WTC11 (cell line): ENCODE results near the gene SPRED1.

Experiments
- ATF1 ChIP-seq: sonication (generic); formaldehyde crosslinking; IDR thresholded peaks from 2 replicates; pipeline ENCODE4 v1.8.1; 2023; ENCODE audit warnings: mild to moderate bottlenecking, moderate library complexity, missing genetic modification reagents
- ATF3 ChIP-seq: sonication (generic); formaldehyde crosslinking; conservative IDR thresholded peaks from 2 replicates; pipeline ENCODE4 v1.8.1; 2022; ENCODE audit warnings: mild to moderate bottlenecking, missing genetic modification reagents
- CREB1 ChIP-seq: sonication (generic); formaldehyde crosslinking; IDR thresholded peaks from 2 replicates; pipeline ENCODE4 v1.8.0; 2023; ENCODE audit warnings: mild to moderate bottlenecking, missing genetic modification reagents
- E2F4 ChIP-seq: sonication (generic); formaldehyde crosslinking; IDR thresholded peaks from 2 replicates; pipeline ENCODE4 v1.8.1; 2022; ENCODE audit warnings: low read depth, mild to moderate bottlenecking, moderate library complexity, missing genetic modification reagents, borderline replicate concordance
- FOXK1 ChIP-seq: sonication (generic); formaldehyde crosslinking; IDR thresholded peaks from 2 replicates; pipeline ENCODE4 v1.8.0; 2022; ENCODE audit warnings: mild to moderate bottlenecking, moderate library complexity, missing genetic modification reagents
- NR1H2 ChIP-seq: sonication (generic); formaldehyde crosslinking; IDR thresholded peaks from 2 replicates; pipeline ENCODE4 v1.9.0; 2021; ENCODE audit warnings: mild to moderate bottlenecking, moderate library complexity, missing genetic modification reagents
- TEAD1 ChIP-seq: sonication (generic); formaldehyde crosslinking; IDR thresholded peaks from 2 replicates; pipeline ENCODE4 v1.8.0; 2022; ENCODE audit warnings: mild to moderate bottlenecking, missing genetic modification reagents
- TEAD4 ChIP-seq: sonication (generic); formaldehyde crosslinking; IDR thresholded peaks from 2 replicates; pipeline ENCODE4 v1.8.0; 2022; ENCODE audit warnings: mild to moderate bottlenecking, missing genetic modification reagents
- ZNF121 ChIP-seq: sonication (generic); formaldehyde crosslinking; IDR thresholded peaks from 2 replicates; pipeline ENCODE4 v1.8.0; 2023; ENCODE audit warnings: missing genetic modification reagents
- TF ChIP-seq, protein P1 (sequence below): fragments of 200-600 bp; IDR thresholded peaks from 2 replicates; pipeline ENCODE4 v1.8.0; 2022; ENCODE audit warnings: antibody characterized with exemption
- TF ChIP-seq, protein P2 (sequence below): sonication (generic); formaldehyde crosslinking; IDR thresholded peaks from 2 replicates; pipeline ENCODE4 v1.8.0; 2022; ENCODE audit warnings: mild to moderate bottlenecking, missing genetic modification reagents

DNA sequence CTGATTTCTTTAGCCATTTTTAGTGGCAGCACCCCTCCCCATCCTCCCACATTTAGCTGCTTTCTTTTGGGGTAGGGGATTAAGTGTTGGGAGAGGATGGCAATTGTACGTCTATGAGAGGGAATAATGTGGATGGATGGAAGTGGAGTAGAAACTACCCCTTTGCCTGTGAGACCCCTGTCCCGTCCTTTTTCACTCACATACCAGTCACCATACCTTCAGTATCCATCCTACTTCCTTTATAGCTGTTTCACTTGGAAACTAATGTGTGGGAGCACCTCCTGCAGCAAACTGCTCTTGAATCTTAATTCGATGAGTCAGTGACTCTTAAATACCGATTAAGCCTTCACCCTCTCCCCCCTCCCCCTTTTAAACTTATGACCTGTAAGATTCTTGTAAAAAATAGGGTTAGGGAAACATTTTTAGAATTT, 730 bp downstream of the SPRED1 start:
- TF ChIP-seq, protein P1, sequence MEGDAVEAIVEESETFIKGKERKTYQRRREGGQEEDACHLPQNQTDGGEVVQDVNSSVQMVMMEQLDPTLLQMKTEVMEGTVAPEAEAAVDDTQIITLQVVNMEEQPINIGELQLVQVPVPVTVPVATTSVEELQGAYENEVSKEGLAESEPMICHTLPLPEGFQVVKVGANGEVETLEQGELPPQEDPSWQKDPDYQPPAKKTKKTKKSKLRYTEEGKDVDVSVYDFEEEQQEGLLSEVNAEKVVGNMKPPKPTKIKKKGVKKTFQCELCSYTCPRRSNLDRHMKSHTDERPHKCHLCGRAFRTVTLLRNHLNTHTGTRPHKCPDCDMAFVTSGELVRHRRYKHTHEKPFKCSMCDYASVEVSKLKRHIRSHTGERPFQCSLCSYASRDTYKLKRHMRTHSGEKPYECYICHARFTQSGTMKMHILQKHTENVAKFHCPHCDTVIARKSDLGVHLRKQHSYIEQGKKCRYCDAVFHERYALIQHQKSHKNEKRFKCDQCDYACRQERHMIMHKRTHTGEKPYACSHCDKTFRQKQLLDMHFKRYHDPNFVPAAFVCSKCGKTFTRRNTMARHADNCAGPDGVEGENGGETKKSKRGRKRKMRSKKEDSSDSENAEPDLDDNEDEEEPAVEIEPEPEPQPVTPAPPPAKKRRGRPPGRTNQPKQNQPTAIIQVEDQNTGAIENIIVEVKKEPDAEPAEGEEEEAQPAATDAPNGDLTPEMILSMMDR: no peak
- TF ChIP-seq TEAD4 (no peak), TEAD1 (CRISPR knock-in tag) (no peak), ZNF121 (CRISPR knock-in tag) (no peak), ATF3 (CRISPR knock-in tag) (no peak), FOXK1 (CRISPR knock-in tag) (no peak), E2F4 (CRISPR knock-in tag) (no peak), CREB1 (CRISPR knock-in tag) (no peak), NR1H2 (CRISPR knock-in tag) (no peak), ATF1 (CRISPR knock-in tag) (no peak)
- TF ChIP-seq, protein P2, sequence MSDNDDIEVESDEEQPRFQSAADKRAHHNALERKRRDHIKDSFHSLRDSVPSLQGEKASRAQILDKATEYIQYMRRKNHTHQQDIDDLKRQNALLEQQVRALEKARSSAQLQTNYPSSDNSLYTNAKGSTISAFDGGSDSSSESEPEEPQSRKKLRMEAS: no peak
